OCI-LY1 (cell line): Measurements from ENCODE around the gene CHCHD3.

ENCODE experiments used
- H2AFZ ChIP-seq: fragments of 200-600 bp; sonication (generic), shearing (Covaris generic); 2 replicates; pipeline ENCODE4 v1.6.0; 2014; ENCODE audit warnings: antibody characterized with exemption, mild to moderate bottlenecking, low read length
- H3F3A ChIP-seq: fragments of 200-600 bp; sonication (generic), shearing (Covaris generic); 2 replicates; pipeline ENCODE4 v1.6.0; 2014; ENCODE audit warnings: mild to moderate bottlenecking, antibody characterized with exemption, low read length, moderate library complexity; ENCODE audit not compliant: insufficient read depth
- H3K27ac ChIP-seq: fragments of 200-600 bp; sonication (generic); 2 replicates; pipeline ENCODE4 v1.5.1; 2014; ENCODE audit warnings: low read length, mixed run types, mild to moderate bottlenecking, low read depth; ENCODE audit not compliant: poor library complexity, severe bottlenecking
- H3K27me3 ChIP-seq: fragments of 200-600 bp; sonication (generic); 2 replicates; pipeline ENCODE4 v1.6.0; 2014; ENCODE audit warnings: antibody characterized with exemption, mild to moderate bottlenecking, low read length, moderate library complexity; ENCODE audit not compliant: insufficient read depth
- H3K36me3 ChIP-seq: fragments of 200-600 bp; sonication (generic); 2 replicates; pipeline ENCODE4 v1.6.1; 2014; ENCODE audit warnings: mild to moderate bottlenecking, antibody characterized with exemption, low read length, moderate library complexity, mixed read lengths; ENCODE audit not compliant: insufficient read depth
- H3K4me1 ChIP-seq: fragments of 200-600 bp; sonication (generic); 2 replicates; pipeline ENCODE4 v1.5.1; 2014; ENCODE audit warnings: mild to moderate bottlenecking, low read length, moderate library complexity; ENCODE audit not compliant: insufficient read depth, severe bottlenecking
- H3K4me2 ChIP-seq: fragments of 200-600 bp; sonication (generic), shearing (Covaris generic); 2 replicates; pipeline ENCODE4 v1.6.1; 2014; ENCODE audit warnings: low read length
- H3K4me3 ChIP-seq: fragments of 200-600 bp; sonication (generic); 2 replicates; pipeline ENCODE4 v1.5.1; 2014; ENCODE audit warnings: low read length, low read depth, mild to moderate bottlenecking, mixed read lengths; ENCODE audit not compliant: poor library complexity, severe bottlenecking
- H3K79me2 ChIP-seq: fragments of 200-600 bp; shearing (Covaris generic); 2 replicates; pipeline ENCODE4 v1.6.1; 2016; ENCODE audit warnings: mixed run types, low read length, mixed read lengths; ENCODE audit not compliant: insufficient read depth
- H3K9ac ChIP-seq: fragments of 200-600 bp; sonication (generic), shearing (Covaris generic); 2 replicates; pipeline ENCODE4 v1.6.1; 2014; ENCODE audit warnings: mild to moderate bottlenecking, low read length, mixed read lengths
- H3K9me2 ChIP-seq: fragments of 200-600 bp; sonication (generic), shearing (Covaris generic); 2 replicates; pipeline ENCODE4 v1.6.1; 2014; ENCODE audit warnings: low read depth, mild to moderate bottlenecking, low read length, mixed read lengths
- H3K9me3 ChIP-seq: fragments of 200-600 bp; shearing (Covaris generic); 2 replicates; pipeline ENCODE4 v1.6.1; 2014; ENCODE audit warnings: low read length, mixed read lengths
- H4K20me1 ChIP-seq: fragments of 200-600 bp; sonication (generic), shearing (Covaris generic); 2 replicates; pipeline ENCODE4 v1.6.0; 2016; ENCODE audit warnings: mild to moderate bottlenecking, low read length; ENCODE audit not compliant: insufficient read depth
- EZH2 ChIP-seq: fragments of 200-600 bp; sonication (generic), shearing (Covaris generic); IDR thresholded peaks from 2 replicates; pipeline ENCODE4 v1.8.0; 2017; ENCODE audit warnings: borderline replicate concordance, mixed run types, mild to moderate bottlenecking, antibody characterized with exemption, low read length, moderate library complexity, mixed read lengths
- TF ChIP-seq, protein P1 (sequence below): fragments of 200-600 bp; sonication (generic), shearing (Covaris generic); IDR thresholded peaks from 2 replicates; pipeline ENCODE4 v1.5.1; 2017; ENCODE audit warnings: mild to moderate bottlenecking, antibody characterized with exemption, low read length, moderate library complexity, mixed read lengths

Gene CHCHD3

DNA sequence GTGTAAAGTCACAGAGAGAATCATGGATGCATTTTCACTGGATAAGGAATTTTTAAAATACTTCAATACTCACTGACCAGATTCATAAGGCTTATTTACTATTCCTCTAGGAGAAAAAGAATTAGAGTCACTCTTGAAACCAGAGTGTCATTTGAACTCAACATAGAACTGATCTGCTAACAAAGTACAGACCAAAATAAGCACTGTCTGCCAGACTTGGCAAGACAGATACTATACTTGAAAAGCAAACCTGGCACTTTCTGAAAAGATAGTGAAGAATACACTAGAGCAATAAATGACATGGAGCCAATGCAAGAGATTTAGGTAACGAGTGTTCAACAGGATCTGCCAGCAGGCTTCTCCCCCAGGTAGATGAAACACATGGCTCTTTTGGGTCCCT is 215.3 kb downstream of the CHCHD3 start:
- H3K4me3 ChIP-seq = no peak overlapping the region
- no peak overlapping the region for H3K4me2 ChIP-seq
- H3K27ac ChIP-seq = no peak overlapping the region

GRCh38 chr7:132866144-132866531 is 215.8 kb downstream of the CHCHD3 start:
- H4K20me1 ChIP-seq = no peaks in the 10 kb centered on the region
- no peaks in the 10 kb centered on the region for H3K79me2 ChIP-seq
- H3K9me3 ChIP-seq = peaks cover 2% of the 10 kb centered on the region; the same call in 1 of the 2 replicates
- no peaks in the 10 kb centered on the region for H3K27me3 ChIP-seq
- no peaks in the 10 kb centered on the region for H3K9me2 ChIP-seq
- H3K4me3 ChIP-seq = no peak overlapping the region
- no peaks in the 10 kb centered on the region for H3F3A ChIP-seq
- H3K27ac ChIP-seq = no peak overlapping the region
- no peaks in the 10 kb centered on the region for H3K4me1 ChIP-seq
- no peak for TF ChIP-seq EZH2
- TF ChIP-seq, protein P1, sequence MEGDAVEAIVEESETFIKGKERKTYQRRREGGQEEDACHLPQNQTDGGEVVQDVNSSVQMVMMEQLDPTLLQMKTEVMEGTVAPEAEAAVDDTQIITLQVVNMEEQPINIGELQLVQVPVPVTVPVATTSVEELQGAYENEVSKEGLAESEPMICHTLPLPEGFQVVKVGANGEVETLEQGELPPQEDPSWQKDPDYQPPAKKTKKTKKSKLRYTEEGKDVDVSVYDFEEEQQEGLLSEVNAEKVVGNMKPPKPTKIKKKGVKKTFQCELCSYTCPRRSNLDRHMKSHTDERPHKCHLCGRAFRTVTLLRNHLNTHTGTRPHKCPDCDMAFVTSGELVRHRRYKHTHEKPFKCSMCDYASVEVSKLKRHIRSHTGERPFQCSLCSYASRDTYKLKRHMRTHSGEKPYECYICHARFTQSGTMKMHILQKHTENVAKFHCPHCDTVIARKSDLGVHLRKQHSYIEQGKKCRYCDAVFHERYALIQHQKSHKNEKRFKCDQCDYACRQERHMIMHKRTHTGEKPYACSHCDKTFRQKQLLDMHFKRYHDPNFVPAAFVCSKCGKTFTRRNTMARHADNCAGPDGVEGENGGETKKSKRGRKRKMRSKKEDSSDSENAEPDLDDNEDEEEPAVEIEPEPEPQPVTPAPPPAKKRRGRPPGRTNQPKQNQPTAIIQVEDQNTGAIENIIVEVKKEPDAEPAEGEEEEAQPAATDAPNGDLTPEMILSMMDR = no peak
- H3K9ac ChIP-seq = no peak overlapping the region
- H3K36me3 ChIP-seq = peaks cover 10% of the 10 kb centered on the region; the same call in 1 of the 2 replicates
- no peak overlapping the region for H2AFZ ChIP-seq
- no peak overlapping the region for H3K4me2 ChIP-seq

More for the DNA sequence above, 215.3 kb downstream of the CHCHD3 start:
- TF ChIP-seq, protein P1 = no peak
- TF ChIP-seq EZH2 = no peak
- H4K20me1 ChIP-seq = no peaks in the 10 kb centered on the region
- H3K36me3 ChIP-seq = peaks cover 10% of the 10 kb centered on the region; the same call in 1 of the 2 replicates
- no peaks in the 10 kb centered on the region for H3F3A ChIP-seq
- no peaks in the 10 kb centered on the region for H3K9me2 ChIP-seq
- H3K9me3 ChIP-seq = peaks cover 2% of the 10 kb centered on the region; the same call in 1 of the 2 replicates
- H3K27me3 ChIP-seq = no peaks in the 10 kb centered on the region
- no peak overlapping the region for H3K9ac ChIP-seq
- no peaks in the 10 kb centered on the region for H3K79me2 ChIP-seq
- no peaks in the 10 kb centered on the region for H3K4me1 ChIP-seq
- no peak overlapping the region for H2AFZ ChIP-seq

- TF ChIP-seq, protein P1 = no peak
- no peak for TF ChIP-seq EZH2
- no peak overlapping the region for H3K4me2 ChIP-seq
- H3K4me3 ChIP-seq = no peak overlapping the region
These were observed 216.3 kb downstream of the CHCHD3 start for GRCh38 chr7:132865366-132866143.

More at GRCh38 chr7:132865366-132866143, 216.3 kb downstream of the CHCHD3 start:
- Histone ChIP-seq H3K9me3 (peaks cover 2% of the 10 kb centered on the region; the same call in 1 of the 2 replicates), H3K4me1 (no peaks in the 10 kb centered on the region), H3K9ac (no peak overlapping the region), H2AFZ (no peak overlapping the region), H3K36me3 (peaks cover 10% of the 10 kb centered on the region; the same call in 1 of the 2 replicates), H3F3A (no peaks in the 10 kb centered on the region), H4K20me1 (no peaks in the 10 kb centered on the region), H3K27me3 (no peaks in the 10 kb centered on the region), H3K9me2 (no peaks in the 10 kb centered on the region), H3K79me2 (no peaks in the 10 kb centered on the region), H3K27ac (no peak overlapping the region)
